ENCODE measurements around the gene ZNF697.
"Not testable (repeated sequence)": the region's sequence is repeated elsewhere in the genome, so short reads cannot be mapped to it uniquely, and the experiment has no call there.

ZNF697 gene

GRCh38 chr1:119613769-119614720 lies 34.0 kb downstream of the ZNF697 start:
- Mint-ChIP-seq H3K4me1 (ENCODE audit: low read depth) (peaks cover 43% of the 10 kb centered on the region), H3K9me3 (no peaks in the 10 kb centered on the region), H3K27me3 (no peaks in the 10 kb centered on the region), H3K36me3 (ENCODE audit: low read depth) (peaks cover 7% of the 10 kb centered on the region), H3K4me3 (no peak overlapping the region), H3K27ac (no peak overlapping the region)
- intact Hi-C loops (cut with micrococcal nuclease): loop anchor here (1.0 kb wide), 2 partner anchors 49 to 61 kb away; no protein-coding TSS in a partner anchor

- no peaks in the 10 kb centered on the region for H3K27me3 Mint-ChIP-seq
These were observed 36.4 kb downstream of the ZNF697 start for GRCh38 chr1:119611701-119612113.

GRCh38 chr1:119608816-119609215 lies 39.2 kb downstream of the ZNF697 start:
- H3K4me3 Mint-ChIP-seq; H3K27me3 Mint-ChIP-seq; H3K9me3 Mint-ChIP-seq; H3K36me3 Mint-ChIP-seq (ENCODE audit: low read depth); H3K27ac Mint-ChIP-seq: not testable (repeated sequence)
- H3K4me1 Mint-ChIP-seq (ENCODE audit: low read depth): peaks cover 54% of the 10 kb centered on the region
- intact Hi-C loops (cut with micrococcal nuclease): loop anchor here (2.0 kb wide), 1 partner anchor 26 kb away; no protein-coding TSS in a partner anchor

More at GRCh38 chr1:119611701-119612113, 36.4 kb downstream of the ZNF697 start:
- peaks cover 35% of the 10 kb centered on the region for H3K4me1 Mint-ChIP-seq (ENCODE audit: low read depth)
- H3K9me3 Mint-ChIP-seq: no peaks in the 10 kb centered on the region
- intact Hi-C loops (cut with micrococcal nuclease): loop anchor here (2.0 kb wide), 1 partner anchor 63 kb away; no protein-coding TSS in a partner anchor
- H3K36me3 Mint-ChIP-seq (ENCODE audit: low read depth): no peaks in the 10 kb centered on the region
- H3K27ac Mint-ChIP-seq: no peak overlapping the region
- H3K4me3 Mint-ChIP-seq: no peak overlapping the region

- peak overlapping the region; percentile 79 for H3K27ac Mint-ChIP-seq
- H3K9me3 Mint-ChIP-seq; H3K36me3 Mint-ChIP-seq (ENCODE audit: low read depth); H3K4me3 Mint-ChIP-seq; intact Hi-C loops (cut with micrococcal nuclease); H3K27me3 Mint-ChIP-seq: not testable (repeated sequence)
- peaks cover 70% of the 10 kb centered on the region for H3K4me1 Mint-ChIP-seq (ENCODE audit: low read depth)
These were observed 40.8 kb downstream of the ZNF697 start for GRCh38 chr1:119607087-119607807.

GRCh38 chr1:119606394-119606793 lies 41.7 kb downstream of the ZNF697 start:
- peaks cover 69% of the 10 kb centered on the region for H3K4me1 Mint-ChIP-seq (ENCODE audit: low read depth)
- H3K27me3 Mint-ChIP-seq: no peaks in the 10 kb centered on the region
- no peaks in the 10 kb centered on the region for H3K9me3 Mint-ChIP-seq
- peak overlapping the region; percentile 79 for H3K27ac Mint-ChIP-seq
- no peak overlapping the region for H3K4me3 Mint-ChIP-seq
- no peaks in the 10 kb centered on the region for H3K36me3 Mint-ChIP-seq (ENCODE audit: low read depth)
- intact Hi-C loops (cut with micrococcal nuclease): no loop called here

- H3K36me3 Mint-ChIP-seq (ENCODE audit: low read depth): no peaks in the 10 kb centered on the region
- intact Hi-C loops (cut with micrococcal nuclease): no loop called here
- no peak overlapping the region for H3K4me3 Mint-ChIP-seq
- H3K27ac Mint-ChIP-seq: peak overlapping the region; percentile 79
- peaks cover 75% of the 10 kb centered on the region for H3K4me1 Mint-ChIP-seq (ENCODE audit: low read depth)
- no peaks in the 10 kb centered on the region for H3K27me3 Mint-ChIP-seq
- no peaks in the 10 kb centered on the region for H3K9me3 Mint-ChIP-seq
These were observed 42.4 kb downstream of the ZNF697 start for GRCh38 chr1:119605686-119606085.

GRCh38 chr1:119605080-119605479 lies 43.0 kb downstream of the ZNF697 start:
- H3K4me3 Mint-ChIP-seq; intact Hi-C loops (cut with micrococcal nuclease); H3K27me3 Mint-ChIP-seq; H3K36me3 Mint-ChIP-seq (ENCODE audit: low read depth); H3K9me3 Mint-ChIP-seq: not testable (repeated sequence)
- Mint-ChIP-seq H3K27ac (peak overlapping the region; percentile 19), H3K4me1 (ENCODE audit: low read depth) (peaks cover 81% of the 10 kb centered on the region)

- intact Hi-C loops (cut with micrococcal nuclease): no loop called here
- Mint-ChIP-seq H3K4me1 (ENCODE audit: low read depth) (peaks cover 76% of the 10 kb centered on the region), H3K9me3 (no peaks in the 10 kb centered on the region), H3K27me3 (no peaks in the 10 kb centered on the region), H3K4me3 (no peak overlapping the region), H3K36me3 (ENCODE audit: low read depth) (no peaks in the 10 kb centered on the region), H3K27ac (peak overlapping the region; percentile 35)
These were observed 44.4 kb downstream of the ZNF697 start for GRCh38 chr1:119603695-119604094.

GRCh38 chr1:119603241-119603640 lies 44.8 kb downstream of the ZNF697 start:
- intact Hi-C loops (cut with micrococcal nuclease); H3K27me3 Mint-ChIP-seq; H3K4me3 Mint-ChIP-seq; H3K9me3 Mint-ChIP-seq; H3K36me3 Mint-ChIP-seq (ENCODE audit: low read depth): not testable (repeated sequence)
- H3K27ac Mint-ChIP-seq: peak overlapping the region; percentile 35
- peaks cover 75% of the 10 kb centered on the region for H3K4me1 Mint-ChIP-seq (ENCODE audit: low read depth)

- intact Hi-C loops (cut with micrococcal nuclease); H3K9me3 Mint-ChIP-seq; H3K27me3 Mint-ChIP-seq; H3K36me3 Mint-ChIP-seq (ENCODE audit: low read depth); H3K4me3 Mint-ChIP-seq: not testable (repeated sequence)
- Mint-ChIP-seq H3K4me1 (ENCODE audit: low read depth) (peaks cover 70% of the 10 kb centered on the region), H3K27ac (peak overlapping the region; percentile 35)
These were observed 45.3 kb downstream of the ZNF697 start for GRCh38 chr1:119602789-119603188.

GRCh38 chr1:119602169-119602568 lies 45.9 kb downstream of the ZNF697 start:
- H3K36me3 Mint-ChIP-seq (ENCODE audit: low read depth): no peaks in the 10 kb centered on the region
- no peak overlapping the region for H3K4me3 Mint-ChIP-seq
- H3K27ac Mint-ChIP-seq: no peak overlapping the region
- H3K4me1 Mint-ChIP-seq (ENCODE audit: low read depth): peaks cover 69% of the 10 kb centered on the region
- H3K9me3 Mint-ChIP-seq: no peaks in the 10 kb centered on the region
- intact Hi-C loops (cut with micrococcal nuclease): no loop called here
- no peaks in the 10 kb centered on the region for H3K27me3 Mint-ChIP-seq

- Mint-ChIP-seq H3K27ac (peak overlapping the region; percentile 48), H3K36me3 (ENCODE audit: low read depth) (peaks cover 5% of the 10 kb centered on the region), H3K4me1 (ENCODE audit: low read depth) (peaks cover 57% of the 10 kb centered on the region)
These were observed 47.1 kb downstream of the ZNF697 start for GRCh38 chr1:119600976-119601375.

GRCh38 chr1:119600561-119600960 lies 47.5 kb downstream of the ZNF697 start:
- intact Hi-C loops (cut with micrococcal nuclease): no loop called here
- H3K4me3 Mint-ChIP-seq: no peak overlapping the region
- H3K27me3 Mint-ChIP-seq: no peaks in the 10 kb centered on the region
- H3K9me3 Mint-ChIP-seq: no peaks in the 10 kb centered on the region
- H3K27ac Mint-ChIP-seq: peak overlapping the region; percentile 48
- H3K4me1 Mint-ChIP-seq (ENCODE audit: low read depth): peaks cover 52% of the 10 kb centered on the region
- H3K36me3 Mint-ChIP-seq (ENCODE audit: low read depth): peaks cover 5% of the 10 kb centered on the region

More at GRCh38 chr1:119600976-119601375, 47.1 kb downstream of the ZNF697 start:
- intact Hi-C loops (cut with micrococcal nuclease): no loop called here
- no peaks in the 10 kb centered on the region for H3K9me3 Mint-ChIP-seq
- H3K4me3 Mint-ChIP-seq: no peak overlapping the region
- no peaks in the 10 kb centered on the region for H3K27me3 Mint-ChIP-seq

GRCh38 chr1:119595606-119596005 lies 52.5 kb downstream of the ZNF697 start:
- Mint-ChIP-seq H3K27ac (no peak overlapping the region), H3K27me3 (no peaks in the 10 kb centered on the region), H3K4me1 (ENCODE audit: low read depth) (peaks cover 29% of the 10 kb centered on the region), H3K4me3 (no peak overlapping the region), H3K9me3 (peaks cover 27% of the 10 kb centered on the region), H3K36me3 (ENCODE audit: low read depth) (peaks cover 12% of the 10 kb centered on the region)
- intact Hi-C loops (cut with micrococcal nuclease): no loop called here

Data from dendritic cell treated with granulocyte-macrophage colony-stimulating factor and Interleukin-4, amounts not matched to agents 40 ng/mL and 50 ng/mL, for 4 days (primary cell).